Suprapubic skin (tissue), 4 donors: ENCODE measurements around the gene DPYSL5.

ENCODE experiments used
- CTCF ChIP-seq, 2 donors: fragments of 200-600 bp in 1 of 2; fragments of 450-650 bp in 1 of 2; sonication (generic) in 1 of 2; IDR thresholded peaks; one replicate each; pipeline ENCODE4 v1.5.1; 2016 to 2019; ENCODE audit warnings: antibody characterized with exemption in 2 of 2, mild to moderate bottlenecking in 1 of 2, moderate library complexity in 1 of 2
- EP300 ChIP-seq: sonication (generic); formaldehyde crosslinking; IDR thresholded peaks from one replicate; pipeline ENCODE4 v1.6.1; 2017; ENCODE audit warnings: antibody characterized with exemption
- POLR2A ChIP-seq, 2 donors: fragments of 450-650 bp; IDR thresholded peaks; one replicate each; pipeline ENCODE4 v1.6.1; 2017; ENCODE audit warnings: antibody characterized with exemption in 2 of 2, mild to moderate bottlenecking in 2 of 2, moderate library complexity in 2 of 2
- POLR2AphosphoS5 ChIP-seq, 3 donors: sonication (generic); formaldehyde crosslinking; IDR thresholded peaks; one replicate each; pipeline ENCODE4 v1.6.1; 2017; ENCODE audit warnings: antibody characterized with exemption in 3 of 3

GRCh38 chr2:26904839-26905238, 56.9 kb downstream of the DPYSL5 start:
- no peak for TF ChIP-seq CTCF (IDR thresholded peaks at IDR 0.05)
- no peak for TF ChIP-seq POLR2A (IDR thresholded peaks at IDR 0.05)
- TF ChIP-seq POLR2AphosphoS5 (IDR thresholded peaks at IDR 0.05), result no peak
- no peak for TF ChIP-seq EP300
